ENCODE measurements around the gene HEPACAM2. TPM values are rescaled to one million over a fixed set of nuclear protein-coding genes. Genes with fewer than 3 reads are reported as not detected.

HEPACAM2 gene
- total and polyA plus RNA-seq, 2 donors (not counting 3 experiments of a cell fraction or from before 2014, with no cell fraction given) = not detected

GRCh38 chr7:93249491-93250148 is 23.4 kb upstream of the HEPACAM2 start:
- Histone ChIP-seq H2AFZ (ENCODE audit: low read depth, low read length) (no peak overlapping the region), H3K9me3 (replicated peaks; ENCODE audit: control insufficient read depth, insufficient read depth, low read length) (no peaks in the 10 kb centered on the region), H3K4me2 (ENCODE audit: insufficient read depth, low read length) (no peak overlapping the region), H3K4me3 (replicated peaks in 1 of 3; ENCODE audit: insufficient read depth in 1 of 3, low read depth in 1 of 3, low read length in 3 of 3) (no peak overlapping the region), H3K27me3 (ENCODE audit: control insufficient read depth in 2 of 2, insufficient read depth in 2 of 2, low read length in 2 of 2) (no peaks in the 10 kb centered on the region), H3K9ac (replicated peaks; ENCODE audit: extremely low read depth, insufficient read depth, low read length) (no peak overlapping the region), H3K36me3 (ENCODE audit: control insufficient read depth in 2 of 2, extremely low read depth in 1 of 2, insufficient read depth in 2 of 2, low read length in 2 of 2) (no peaks in the 10 kb centered on the region), H3K9me1 (replicated peaks; ENCODE audit: control insufficient read depth, extremely low read depth, insufficient read depth, low read length) (no peaks in the 10 kb centered on the region), H4K20me1 (replicated peaks; ENCODE audit: control insufficient read depth, extremely low read depth, insufficient read depth, low read length) (peaks cover under 1% of the 10 kb centered on the region), H3K79me2 (ENCODE audit: control insufficient read depth, insufficient read depth, low read length) (peaks cover 2% of the 10 kb centered on the region), H3K27ac (ENCODE audit: insufficient read depth, low read depth, low read length) (no peak overlapping the region), H3K4me1 (ENCODE audit: control insufficient read depth, extremely low read depth, insufficient read depth, low read length) (no peaks in the 10 kb centered on the region)
- dilution Hi-C loops (cut with MboI; ENCODE audit: extremely low pct_ligation_motif_present, low sequenced_read_pairs) = no loop called here
- intact Hi-C loops (cut with micrococcal nuclease) = loop anchor here (5.0 to 10.0 kb wide), 4 partner anchors 193 to 1145 kb away; partner anchors contain the start of gene COL1A2
- no peak for DNase-seq (ENCODE audit: low read depth, low spot score)
- TF ChIP-seq, protein P1, sequence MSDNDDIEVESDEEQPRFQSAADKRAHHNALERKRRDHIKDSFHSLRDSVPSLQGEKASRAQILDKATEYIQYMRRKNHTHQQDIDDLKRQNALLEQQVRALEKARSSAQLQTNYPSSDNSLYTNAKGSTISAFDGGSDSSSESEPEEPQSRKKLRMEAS (IDR thresholded peaks at IDR 0.05; ENCODE audit: insufficient read depth, insufficient read length) = no peak
- TF ChIP-seq CTCF (IDR thresholded peaks at IDR 0.05; ENCODE audit: extremely low read depth in 1 of 2, insufficient read depth in 1 of 2, low read depth in 1 of 2, low read length in 2 of 2) (no peak), GATA2 (IDR thresholded peaks at IDR 0.05; ENCODE audit: insufficient read depth, insufficient read length, low read depth, low read length) (no peak), JUN (IDR thresholded peaks at IDR 0.05; ENCODE audit: borderline replicate concordance, insufficient read depth, insufficient read length, low read depth) (no peak), MYC (IDR thresholded peaks at IDR 0.05; ENCODE audit: low read depth, low read length) (no peak)
- no TSS peak for BruUV-seq (replicated peaks)
- POLR2A ChIA-PET = no interaction called here
- FAIRE-seq = no peak
- CTCF ChIA-PET = no interaction called here

Data from endothelial cell of umbilical vein (primary cell).